HG03280 (cell line): ENCODE measurements around the gene MVB12B.

Source experiments
- ATAC-seq: cut with Tn5 transposase; IDR thresholded peaks from one replicate; pipeline ENCODE4 v1.9.1; 2021; ENCODE audit warnings: mild to moderate bottlenecking, moderate library complexity; ENCODE audit not compliant: unreplicated experiment

The MVB12B gene

GRCh38 chr9:126448865-126449577 lies 122.4 kb downstream of the MVB12B start:
- ATAC-seq, result no peak

- ATAC-seq, result no peak
Observed at GRCh38 chr9:126449725-126450667, 123.4 kb downstream of the MVB12B start.

- ATAC-seq, result no peak
Observed at GRCh38 chr9:126450668-126451205, 124.1 kb downstream of the MVB12B start.

- no peak for ATAC-seq
Observed at GRCh38 chr9:126451316-126451885, 124.8 kb downstream of the MVB12B start.

- no peak for ATAC-seq
Observed at GRCh38 chr9:126452106-126452505, 125.5 kb downstream of the MVB12B start.

- ATAC-seq, result no peak
Observed at GRCh38 chr9:126453156-126453963, 126.7 kb downstream of the MVB12B start.

GRCh38 chr9:126454215-126454614 lies 127.6 kb downstream of the MVB12B start:
- no peak for ATAC-seq

GRCh38 chr9:126454795-126455194 lies 128.2 kb downstream of the MVB12B start:
- ATAC-seq, result no peak

GRCh38 chr9:126456441-126457174 lies 130.0 kb downstream of the MVB12B start:
- ATAC-seq, result no peak

- no peak for ATAC-seq
Observed at GRCh38 chr9:126457175-126457547, 130.5 kb downstream of the MVB12B start.

- no peak for ATAC-seq
Observed at GRCh38 chr9:126457890-126458289, 131.3 kb downstream of the MVB12B start.

- ATAC-seq, result no peak
Observed at GRCh38 chr9:126459126-126459525, 132.5 kb downstream of the MVB12B start.

GRCh38 chr9:126459546-126459945 lies 132.9 kb downstream of the MVB12B start:
- no peak for ATAC-seq

GRCh38 chr9:126459965-126460843 lies 133.6 kb downstream of the MVB12B start:
- ATAC-seq, result no peak

GRCh38 chr9:126461029-126461428 lies 134.4 kb downstream of the MVB12B start:
- no peak for ATAC-seq

- no peak for ATAC-seq
Observed at GRCh38 chr9:126461608-126462007, 135.0 kb downstream of the MVB12B start.

GRCh38 chr9:126462617-126463016 lies 136.0 kb downstream of the MVB12B start:
- no peak for ATAC-seq

- no peak for ATAC-seq
Observed at GRCh38 chr9:126463426-126463825, 136.8 kb downstream of the MVB12B start.
